GM12878 (cell line): Measurements from ENCODE around the gene CRTC3. TPM values are rescaled to one million over a fixed set of nuclear protein-coding genes. Genes with fewer than 3 reads are reported as not detected.

ENCODE experiments used
- CBX3 ChIP-seq: fragments of 200-600 bp; sonication (generic); IDR thresholded peaks from 2 replicates; pipeline ENCODE4 v1.6.1; 2016; ENCODE audit warnings: low read depth, borderline replicate concordance
- CTCF ChIP-seq, 3 experiments: IDR thresholded peaks in 2 of 3; conservative IDR thresholded peaks in 1 of 3; 2 replicates each; pipeline ENCODE4 v1.5.1; 2011; ENCODE audit warnings: low read depth in 3 of 3, low read length in 3 of 3, mild to moderate bottlenecking in 3 of 3, control low read depth in 2 of 3, moderate library complexity in 2 of 3, inconsistent platforms in 1 of 3, mixed read lengths in 1 of 3; ENCODE audit not compliant: control insufficient read depth in 2 of 3, insufficient read depth in 1 of 3; ENCODE audit errors: extremely low read depth in 1 of 3
- HSF1 ChIP-seq: fragments of 150-350 bp; IDR thresholded peaks from 2 replicates; pipeline ENCODE4 v1.6.1; 2014; ENCODE audit warnings: mild to moderate bottlenecking, low read depth, low read length
- POLR2A ChIP-seq: IDR thresholded peaks from 2 replicates; pipeline ENCODE4 v1.6.1; 2011; ENCODE audit warnings: low read depth, mild to moderate bottlenecking, low read length
- ZBED1 ChIP-seq: IDR thresholded peaks from 2 replicates; pipeline ENCODE4 v1.6.1; 2016; ENCODE audit warnings: borderline replicate concordance
- ZNF687 ChIP-seq: fragments of 450-650 bp; IDR thresholded peaks from 2 replicates; pipeline ENCODE4 v1.6.1; 2017; ENCODE audit warnings: mild to moderate bottlenecking, moderate library complexity
- polyA plus RNA-seq, 11 experiments: library from polyadenylated mRNA; depleted of rRNA in 4 of 11; unstranded in 6 of 11; stranded (reverse) in 5 of 11; fragments of >200 nt; fragmentation: Nextera tagmentation in 4 of 11; fragmentation: Illumina TruSeq in 1 of 11; extraction: Ambion mirVana in 4 of 11; extraction: Trizol in 1 of 11; gene quantifications; 1 replicate in 1 of 11; 2 replicates in 10 of 11; pipeline versions ENCODE4 v1.2.1 to v1.2.3, GENCODE V29; 2011 to 2016; ENCODE audit warnings: inconsistent platforms in 2 of 11, missing spikeins in 2 of 11, low read depth in 1 of 11
- total RNA-seq, 4 experiments: library from RNA; depleted of rRNA in 3 of 4; stranded (reverse); fragments of >200 nt in 3 of 4; fragmentation: Illumina TruSeq in 1 of 4; extraction: Trizol in 1 of 4; gene quantifications; 2 replicates each; pipeline versions ENCODE4 v1.2.1 to v1.2.3, GENCODE V29; 2013 to 2021

The CRTC3 gene
- total and polyA plus RNA-seq, 10 of the 15 experiments (the other 5 are each of a cell fraction or from before 2014, with no cell fraction given) = 3.5 to 36.9 (median 18.9) TPM

- TF ChIP-seq HSF1 (no peak), CTCF (IDR thresholded peaks at IDR 0.05 in 2 of 3, conservative IDR thresholded peaks at IDR 0.05 in 1 of 3; ENCODE audit: control insufficient read depth in 2 of 3, extremely low read depth in 1 of 3, insufficient read depth in 1 of 3, low read depth in 3 of 3, low read length in 3 of 3) (no peak), ZBED1 (no peak), ZNF687 (no peak), CBX3 (no peak), POLR2A (no peak)
Observed at GRCh38 chr15:90535254-90535653, 5.5 kb downstream of the CRTC3 start (continued).
